ENCODE measurements around the gene DTNBP1. TPM values are rescaled to one million over a fixed set of nuclear protein-coding genes. Genes with fewer than 3 reads are reported as not detected.

DTNBP1 gene
- total and polyA plus RNA-seq, 2 of the 13 experiments (the other 11 are each of a cell fraction or from before 2014, with no cell fraction given) = 6.6 to 19.1 TPM

GRCh38 chr6:15691250-15691869 is 28.5 kb upstream of the DTNBP1 start (continued):
- TF ChIP-seq ARID3A (IDR thresholded peaks at IDR 0.05; ENCODE audit: low read depth, low read length) = peak; percentile 86
- TF ChIP-seq ZBTB3 (CRISPR knock-in tag; IDR thresholded peaks at IDR 0.05; ENCODE audit: borderline replicate concordance, low read depth) = no peak
- peak; percentile 50; the same call in 1 of the 2 replicates for TF ChIP-seq ZKSCAN8 (CRISPR knock-in tag; IDR thresholded peaks at IDR 0.05; ENCODE audit: borderline replicate concordance)
- peak; percentile 47; the same call in 1 of the 2 replicates for TF ChIP-seq ZBTB26 (CRISPR knock-in tag; IDR thresholded peaks at IDR 0.05; ENCODE audit: borderline replicate concordance)
- 0 out of 2 replicates have a peak, but pooled peaks have one; percentile 59 for TF ChIP-seq ZKSCAN1 (IDR thresholded peaks at IDR 0.05; ENCODE audit: low read length)
- TF ChIP-seq ZNF33B (CRISPR knock-in tag; IDR thresholded peaks at IDR 0.05) = 0 out of 2 replicates have a peak, but pooled peaks have one; percentile 77
- TF ChIP-seq GATAD2A (CRISPR knock-in tag; IDR thresholded peaks at IDR 0.05) = peak; percentile 73
- peak; percentile 53; the same call in 1 of the 2 replicates for TF ChIP-seq ZNF614 (CRISPR knock-in tag; IDR thresholded peaks at IDR 0.05; ENCODE audit: borderline replicate concordance)
- TF ChIP-seq CBX1 (IDR thresholded peaks at IDR 0.05; ENCODE audit: low read depth) = peak; percentile 74
- no peak for TF ChIP-seq ZNF30 (CRISPR knock-in tag; IDR thresholded peaks at IDR 0.05)
- peak; percentile 44 for TF ChIP-seq SKI (IDR thresholded peaks at IDR 0.05; ENCODE audit: partially characterized antibody)
- no peak for TF ChIP-seq ELK4 (CRISPR knock-in tag; IDR thresholded peaks at IDR 0.05; ENCODE audit: borderline replicate concordance)
- TF ChIP-seq SIN3B (IDR thresholded peaks at IDR 0.05; ENCODE audit: low read length) = peak; percentile 27; the same call in 1 of the 2 replicates
- no peak for TF ChIP-seq MLLT10 (CRISPR knock-in tag; IDR thresholded peaks at IDR 0.05)
- TF ChIP-seq NR1H2 (CRISPR knock-in tag; IDR thresholded peaks at IDR 0.05; ENCODE audit: borderline replicate concordance, low read depth) = no peak
- peak; percentile 72 for TF ChIP-seq TBL1XR1 (IDR thresholded peaks at IDR 0.05; ENCODE audit: borderline replicate concordance, low read length, partially characterized antibody)
- TF ChIP-seq HDAC2 (CRISPR knock-in tag; IDR thresholded peaks at IDR 0.05) = peak; percentile 76; the same call in 1 of the 2 replicates
- TF ChIP-seq ZNF136 (CRISPR knock-in tag; IDR thresholded peaks at IDR 0.05; ENCODE audit: low read depth) = 0 out of 2 replicates have a peak, but pooled peaks have one; percentile 73
- peak; percentile 59; the same call in 1 of the 2 replicates for TF ChIP-seq MIER2 (CRISPR knock-in tag; IDR thresholded peaks at IDR 0.05)
- TF ChIP-seq GABPB1 (CRISPR knock-in tag; IDR thresholded peaks at IDR 0.05) = peak; percentile 48
- TF ChIP-seq BORCS8-MEF2B (CRISPR knock-in tag; IDR thresholded peaks at IDR 0.05) = peak; percentile 77; the same call in 1 of the 2 replicates
- peak; percentile 60; the same call in 1 of the 2 replicates for TF ChIP-seq ZNF788 (CRISPR knock-in tag; IDR thresholded peaks at IDR 0.05; ENCODE audit: borderline replicate concordance)
- TF ChIP-seq JARID2 (CRISPR knock-in tag; IDR thresholded peaks at IDR 0.05; ENCODE audit: insufficient replicate concordance) = peak; percentile 50
- peak; percentile 82 for TF ChIP-seq IRF2 (CRISPR knock-in tag; IDR thresholded peaks at IDR 0.05)
- peak; percentile 60; the same call in 1 of the 2 replicates for TF ChIP-seq YEATS2 (CRISPR knock-in tag; IDR thresholded peaks at IDR 0.05; ENCODE audit: borderline replicate concordance)
- TF ChIP-seq THAP11 (CRISPR knock-in tag; IDR thresholded peaks at IDR 0.05) = peak; percentile 57; the same call in 1 of the 2 replicates
- no peak for TF ChIP-seq ZNF839 (CRISPR knock-in tag; IDR thresholded peaks at IDR 0.05; ENCODE audit: borderline replicate concordance)
- no peak for TF ChIP-seq ZNF468 (CRISPR knock-in tag; IDR thresholded peaks at IDR 0.05)

Data from HepG2 (cell line).